Measurements from ENCODE around the gene RNASE11. TPM values are rescaled to one million over a fixed set of nuclear protein-coding genes. Genes with fewer than 3 reads are reported as not detected.

Gene RNASE11
- total RNA-seq, 1 donor from 2014 or later: not detected

DNA sequence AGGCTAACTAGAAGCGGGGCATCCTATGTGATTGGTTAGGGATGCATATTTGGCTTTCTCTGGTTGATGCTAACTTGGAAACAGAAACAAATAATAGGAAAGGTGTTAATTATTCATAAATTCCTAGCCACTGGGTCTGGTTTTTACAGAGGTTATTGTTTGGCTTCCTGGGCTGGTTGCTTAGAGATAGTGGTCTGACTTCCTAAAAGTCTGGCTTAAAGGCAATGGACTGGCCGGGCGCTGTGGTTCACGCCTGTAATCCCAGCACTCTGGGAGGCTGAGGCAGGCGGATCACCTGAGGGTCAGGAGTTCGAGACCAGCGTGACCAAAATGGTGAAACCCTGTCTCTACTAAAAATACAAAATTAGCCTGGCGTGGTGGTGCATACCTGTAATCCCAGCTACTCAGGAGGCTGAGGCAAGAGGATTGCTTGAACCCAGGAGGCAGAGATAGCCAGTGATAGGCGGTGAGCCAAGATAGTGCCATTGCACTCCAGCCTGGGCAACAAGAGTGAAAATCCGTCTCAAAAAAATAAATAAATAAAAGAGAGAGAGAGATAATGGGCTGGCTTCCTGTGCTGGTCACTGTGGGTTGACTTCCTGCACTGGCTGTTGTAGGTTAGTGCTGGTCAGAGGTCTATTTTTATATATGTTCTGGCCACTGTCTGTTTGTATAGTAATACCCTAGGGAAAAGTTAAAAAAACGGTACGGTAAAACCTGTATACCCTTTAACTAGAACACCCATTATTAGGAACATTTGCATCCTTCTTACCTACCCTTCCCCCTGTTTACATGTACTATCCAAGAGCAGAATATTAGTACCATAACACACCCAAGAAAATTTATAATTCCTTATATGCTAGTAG is 29.6 kb upstream of the RNASE11 start:
- no peaks in the 10 kb centered on the region for H3K9me3 ChIP-seq (replicated peaks)
- intact Hi-C loops (cut with micrococcal nuclease): loop anchor here (10.0 kb wide), 1 partner anchor 143 kb away; no protein-coding TSS in a partner anchor
- TF ChIP-seq, protein P1, sequence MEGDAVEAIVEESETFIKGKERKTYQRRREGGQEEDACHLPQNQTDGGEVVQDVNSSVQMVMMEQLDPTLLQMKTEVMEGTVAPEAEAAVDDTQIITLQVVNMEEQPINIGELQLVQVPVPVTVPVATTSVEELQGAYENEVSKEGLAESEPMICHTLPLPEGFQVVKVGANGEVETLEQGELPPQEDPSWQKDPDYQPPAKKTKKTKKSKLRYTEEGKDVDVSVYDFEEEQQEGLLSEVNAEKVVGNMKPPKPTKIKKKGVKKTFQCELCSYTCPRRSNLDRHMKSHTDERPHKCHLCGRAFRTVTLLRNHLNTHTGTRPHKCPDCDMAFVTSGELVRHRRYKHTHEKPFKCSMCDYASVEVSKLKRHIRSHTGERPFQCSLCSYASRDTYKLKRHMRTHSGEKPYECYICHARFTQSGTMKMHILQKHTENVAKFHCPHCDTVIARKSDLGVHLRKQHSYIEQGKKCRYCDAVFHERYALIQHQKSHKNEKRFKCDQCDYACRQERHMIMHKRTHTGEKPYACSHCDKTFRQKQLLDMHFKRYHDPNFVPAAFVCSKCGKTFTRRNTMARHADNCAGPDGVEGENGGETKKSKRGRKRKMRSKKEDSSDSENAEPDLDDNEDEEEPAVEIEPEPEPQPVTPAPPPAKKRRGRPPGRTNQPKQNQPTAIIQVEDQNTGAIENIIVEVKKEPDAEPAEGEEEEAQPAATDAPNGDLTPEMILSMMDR (IDR thresholded peaks at IDR 0.05; ENCODE audit: borderline replicate concordance): no peak
- peaks cover 14% of the 10 kb centered on the region for H3K4me1 ChIP-seq
- H3K27me3 ChIP-seq (ENCODE audit: low read depth): no peaks in the 10 kb centered on the region
- H3K36me3 ChIP-seq: no peaks in the 10 kb centered on the region
- H3K4me3 ChIP-seq: no peak overlapping the region
- H3K27ac ChIP-seq (replicated peaks): no peak overlapping the region
- DNase-seq: no peak

- intact Hi-C loops (cut with micrococcal nuclease): loop anchor here (10.0 kb wide), 1 partner anchor 141 kb away; no protein-coding TSS in a partner anchor
- no peak for DNase-seq
- H3K4me3 ChIP-seq: no peak overlapping the region
- no peaks in the 10 kb centered on the region for H3K9me3 ChIP-seq (replicated peaks)
- H3K36me3 ChIP-seq: no peaks in the 10 kb centered on the region
- TF ChIP-seq, protein P1 (IDR thresholded peaks at IDR 0.05; ENCODE audit: borderline replicate concordance): no peak
- H3K27me3 ChIP-seq (ENCODE audit: low read depth): no peaks in the 10 kb centered on the region
- peaks cover 26% of the 10 kb centered on the region for H3K4me1 ChIP-seq
- H3K27ac ChIP-seq (replicated peaks): no peak overlapping the region
Measured at GRCh38 chr14:20615996-20616395, 28.2 kb upstream of the RNASE11 start.

GRCh38 chr14:20614038-20614840 is 26.4 kb upstream of the RNASE11 start:
- Histone ChIP-seq H3K27me3 (ENCODE audit: low read depth) (no peaks in the 10 kb centered on the region), H3K4me1 (peaks cover 42% of the 10 kb centered on the region), H3K27ac (replicated peaks) (peak overlapping the region; percentile 78), H3K36me3 (no peaks in the 10 kb centered on the region), H3K4me3 (peak overlapping the region; percentile 69), H3K9me3 (replicated peaks) (no peaks in the 10 kb centered on the region)
- intact Hi-C loops (cut with micrococcal nuclease): loop anchor here (5.0 to 10.0 kb wide), 3 partner anchors 68 to 287 kb away; partner anchors contain the start of gene RNASE4
- TF ChIP-seq, protein P1 (IDR thresholded peaks at IDR 0.05; ENCODE audit: borderline replicate concordance): no peak
- no peak for DNase-seq

DNA sequence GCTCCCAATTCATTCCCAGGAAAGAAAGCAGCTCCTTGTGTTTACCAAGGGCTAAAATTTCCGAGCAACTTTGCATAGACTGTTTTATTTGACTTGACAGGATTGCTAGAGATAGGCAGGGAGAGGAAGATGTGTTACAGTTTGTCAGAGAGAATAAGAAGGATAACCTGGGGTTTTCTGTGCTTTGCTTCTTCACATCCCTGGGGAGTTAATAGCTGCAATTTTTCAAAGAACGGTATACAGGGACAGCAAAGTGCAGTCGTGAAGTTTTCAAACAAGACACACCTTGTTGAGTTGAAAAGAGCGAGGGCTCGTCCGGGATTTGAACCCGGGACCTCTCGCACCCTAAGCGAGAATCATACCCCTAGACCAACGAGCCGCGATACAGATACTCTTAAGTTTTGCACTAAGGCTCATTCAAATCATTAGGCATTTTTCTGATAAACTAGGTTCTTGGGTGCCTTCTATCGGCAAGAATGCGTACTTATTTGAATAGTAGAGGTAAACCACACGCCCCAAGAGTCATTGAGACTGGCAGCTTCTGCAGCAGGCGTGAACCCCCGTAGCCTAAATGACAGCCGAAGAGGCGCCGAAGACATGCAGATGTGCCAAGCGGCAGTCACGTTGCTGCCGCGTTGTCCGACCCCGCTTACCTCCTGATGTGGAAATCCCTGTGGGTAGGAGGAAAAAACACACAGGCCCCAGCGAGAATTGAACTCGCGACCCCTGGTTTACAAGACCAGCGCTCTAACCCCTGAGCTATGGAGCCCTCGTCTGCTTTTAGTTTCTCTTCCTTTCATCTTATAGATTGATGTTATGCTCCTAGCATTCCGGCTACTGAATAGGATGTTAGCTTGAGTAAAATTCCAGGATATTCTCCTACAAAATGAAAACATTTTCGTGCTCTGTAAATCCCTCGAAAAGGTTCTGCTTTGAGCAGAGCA is 25.6 kb upstream of the RNASE11 start:
- DNase-seq: peak; percentile 67
- intact Hi-C loops (cut with micrococcal nuclease): loop anchor here (5.0 to 10.0 kb wide), 3 partner anchors 69 to 286 kb away; partner anchors contain the start of gene RNASE4
- Histone ChIP-seq H3K4me1 (peaks cover 42% of the 10 kb centered on the region), H3K9me3 (replicated peaks) (no peaks in the 10 kb centered on the region), H3K4me3 (peak overlapping the region; percentile 69), H3K27me3 (ENCODE audit: low read depth) (no peaks in the 10 kb centered on the region), H3K27ac (replicated peaks) (peak overlapping the region; percentile 78), H3K36me3 (no peaks in the 10 kb centered on the region)
- TF ChIP-seq, protein P1 (IDR thresholded peaks at IDR 0.05; ENCODE audit: borderline replicate concordance): peak; percentile 76

All from left ventricle myocardium inferior (tissue), 1 donor.